Measurements from ENCODE around the gene ADGB.

The ADGB gene

GRCh38 chr6:146620655-146621054 lies 21.9 kb downstream of the ADGB start:
- H3K79me2 ChIP-seq (ENCODE audit: low read length): no peaks in the 10 kb centered on the region
- no peak overlapping the region for H3K27ac ChIP-seq (ENCODE audit: low read length)
- no peaks in the 10 kb centered on the region for H3K36me3 ChIP-seq (replicated peaks; ENCODE audit: low read depth, low read length)
- no peak for TF ChIP-seq EZH2phosphoT487 (IDR thresholded peaks at IDR 0.05; ENCODE audit: low read depth)
- no peak for TF ChIP-seq CTCF (IDR thresholded peaks at IDR 0.05; ENCODE audit: low read depth, low read length)
- H3K27me3 ChIP-seq (ENCODE audit: low read depth, low read length): no peaks in the 10 kb centered on the region
- no peak overlapping the region for H2AFZ ChIP-seq (ENCODE audit: low read depth, low read length)
- H3K4me2 ChIP-seq (ENCODE audit: low read length): no peak overlapping the region
- H3K4me1 ChIP-seq (ENCODE audit: low read length): no peaks in the 10 kb centered on the region
- no peaks in the 10 kb centered on the region for H3K9me3 ChIP-seq (ENCODE audit: insufficient read depth, low read length)
- no peaks in the 10 kb centered on the region for H4K20me1 ChIP-seq (ENCODE audit: insufficient read depth, low read length)
- H3K9ac ChIP-seq (ENCODE audit: low read length): no peak overlapping the region
- no peak overlapping the region for H3K4me3 ChIP-seq (ENCODE audit: low read length)

- no peak for TF ChIP-seq EZH2phosphoT487 (IDR thresholded peaks at IDR 0.05; ENCODE audit: low read depth)
- TF ChIP-seq CTCF (IDR thresholded peaks at IDR 0.05; ENCODE audit: low read depth, low read length): no peak
- no peak overlapping the region for H3K4me2 ChIP-seq (ENCODE audit: low read length)
- no peaks in the 10 kb centered on the region for H3K27me3 ChIP-seq (ENCODE audit: low read depth, low read length)
- no peaks in the 10 kb centered on the region for H3K9me3 ChIP-seq (ENCODE audit: insufficient read depth, low read length)
- no peak overlapping the region for H2AFZ ChIP-seq (ENCODE audit: low read depth, low read length)
- H3K79me2 ChIP-seq (ENCODE audit: low read length): no peaks in the 10 kb centered on the region
- no peaks in the 10 kb centered on the region for H3K36me3 ChIP-seq (replicated peaks; ENCODE audit: low read depth, low read length)
- no peak overlapping the region for H3K9ac ChIP-seq (ENCODE audit: low read length)
- no peaks in the 10 kb centered on the region for H3K4me1 ChIP-seq (ENCODE audit: low read length)
- H3K27ac ChIP-seq (ENCODE audit: low read length): no peak overlapping the region
- H3K4me3 ChIP-seq (ENCODE audit: low read length): no peak overlapping the region
- no peaks in the 10 kb centered on the region for H4K20me1 ChIP-seq (ENCODE audit: insufficient read depth, low read length)
Measured at GRCh38 chr6:146628350-146628749, 29.6 kb downstream of the ADGB start.

GRCh38 chr6:146634022-146634421 lies 35.2 kb downstream of the ADGB start:
- Histone ChIP-seq H3K9ac (ENCODE audit: low read length) (no peak overlapping the region), H3K27ac (ENCODE audit: low read length) (no peak overlapping the region), H3K36me3 (replicated peaks; ENCODE audit: low read depth, low read length) (no peaks in the 10 kb centered on the region), H3K4me2 (ENCODE audit: low read length) (no peak overlapping the region), H3K4me3 (ENCODE audit: low read length) (no peak overlapping the region), H2AFZ (ENCODE audit: low read depth, low read length) (no peak overlapping the region), H3K27me3 (ENCODE audit: low read depth, low read length) (no peaks in the 10 kb centered on the region), H4K20me1 (ENCODE audit: insufficient read depth, low read length) (no peaks in the 10 kb centered on the region), H3K9me3 (ENCODE audit: insufficient read depth, low read length) (no peaks in the 10 kb centered on the region), H3K4me1 (ENCODE audit: low read length) (no peaks in the 10 kb centered on the region), H3K79me2 (ENCODE audit: low read length) (no peaks in the 10 kb centered on the region)
- no peak for TF ChIP-seq EZH2phosphoT487 (IDR thresholded peaks at IDR 0.05; ENCODE audit: low read depth)
- TF ChIP-seq CTCF (IDR thresholded peaks at IDR 0.05; ENCODE audit: low read depth, low read length): no peak

- Histone ChIP-seq H2AFZ (ENCODE audit: low read depth, low read length) (no peak overlapping the region), H3K4me1 (ENCODE audit: low read length) (no peaks in the 10 kb centered on the region), H3K79me2 (ENCODE audit: low read length) (no peaks in the 10 kb centered on the region), H3K9ac (ENCODE audit: low read length) (no peak overlapping the region), H3K27ac (ENCODE audit: low read length) (no peak overlapping the region), H3K27me3 (ENCODE audit: low read depth, low read length) (no peaks in the 10 kb centered on the region), H3K4me2 (ENCODE audit: low read length) (no peak overlapping the region), H3K4me3 (ENCODE audit: low read length) (no peak overlapping the region), H3K36me3 (replicated peaks; ENCODE audit: low read depth, low read length) (no peaks in the 10 kb centered on the region), H3K9me3 (ENCODE audit: insufficient read depth, low read length) (no peaks in the 10 kb centered on the region), H4K20me1 (ENCODE audit: insufficient read depth, low read length) (no peaks in the 10 kb centered on the region)
- TF ChIP-seq EZH2phosphoT487 (IDR thresholded peaks at IDR 0.05; ENCODE audit: low read depth) (no peak), CTCF (IDR thresholded peaks at IDR 0.05; ENCODE audit: low read depth, low read length) (no peak)
Measured at GRCh38 chr6:146635165-146635564, 36.4 kb downstream of the ADGB start.
